Transverse colon (tissue), 3 donors: ENCODE measurements around the gene EHBP1L1.

Experiments
- POLR2A ChIP-seq: fragments of 450-650 bp; IDR thresholded peaks from one replicate; pipeline ENCODE4 v1.6.1; 2016; ENCODE audit warnings: antibody characterized with exemption, mild to moderate bottlenecking, moderate library complexity
- TF ChIP-seq, protein P1 (sequence below), 5 experiments: fragments of 200-600 bp in 3 of 5; fragments of 450-650 bp in 2 of 5; sonication (generic) in 3 of 5; IDR thresholded peaks; 1 replicate in 2 of 5; 2 replicates in 3 of 5; pipeline ENCODE4 v1.5.1; 2016 to 2017; ENCODE audit warnings: antibody characterized with exemption in 5 of 5, inconsistent platforms in 3 of 5, mild to moderate bottlenecking in 2 of 5, moderate library complexity in 1 of 5

DNA sequence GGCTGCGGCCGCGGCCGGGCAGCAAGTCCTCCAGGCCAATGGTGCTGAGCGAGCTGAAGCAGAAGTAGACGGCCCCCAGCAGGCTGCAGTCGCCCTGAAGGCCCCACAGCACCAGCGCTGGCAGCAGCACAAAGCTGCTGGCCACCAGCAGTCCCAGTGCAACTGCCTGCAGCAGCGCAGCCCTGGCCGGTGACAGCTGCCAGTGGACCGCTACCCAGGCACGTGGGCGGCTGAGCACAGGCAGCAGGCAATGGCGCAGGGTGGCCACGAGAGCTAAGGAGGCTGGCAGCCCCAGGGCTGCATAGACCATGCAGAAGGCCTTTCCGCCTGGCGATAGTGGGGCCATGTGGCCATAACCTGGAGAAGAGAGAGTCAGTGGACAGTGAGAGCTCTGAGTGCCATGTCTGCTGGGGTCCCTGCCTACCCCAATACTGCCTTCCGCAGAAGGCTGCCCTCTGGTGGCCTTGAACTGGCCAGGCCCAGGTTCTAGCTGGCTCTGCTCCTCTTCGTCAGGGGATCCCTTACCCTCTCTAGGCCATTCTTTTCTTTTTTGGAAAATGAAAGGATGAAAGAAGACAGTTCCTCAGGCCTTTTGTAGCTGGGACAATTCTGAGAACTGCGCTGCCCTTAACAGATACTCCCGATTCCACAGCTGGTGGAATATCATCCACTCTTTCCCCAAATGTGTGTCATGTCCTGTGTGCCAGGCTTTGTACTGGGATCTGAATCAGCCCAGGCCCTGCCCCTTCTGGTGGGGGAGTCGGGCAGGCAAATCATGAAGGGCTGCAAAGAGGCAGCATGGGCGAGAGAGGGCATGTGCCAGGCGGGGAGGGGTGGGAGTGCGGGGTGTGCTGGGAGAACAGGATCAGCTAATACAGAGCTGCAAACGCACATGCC, 17.9 kb downstream of the EHBP1L1 start:
- TF ChIP-seq, protein P1, sequence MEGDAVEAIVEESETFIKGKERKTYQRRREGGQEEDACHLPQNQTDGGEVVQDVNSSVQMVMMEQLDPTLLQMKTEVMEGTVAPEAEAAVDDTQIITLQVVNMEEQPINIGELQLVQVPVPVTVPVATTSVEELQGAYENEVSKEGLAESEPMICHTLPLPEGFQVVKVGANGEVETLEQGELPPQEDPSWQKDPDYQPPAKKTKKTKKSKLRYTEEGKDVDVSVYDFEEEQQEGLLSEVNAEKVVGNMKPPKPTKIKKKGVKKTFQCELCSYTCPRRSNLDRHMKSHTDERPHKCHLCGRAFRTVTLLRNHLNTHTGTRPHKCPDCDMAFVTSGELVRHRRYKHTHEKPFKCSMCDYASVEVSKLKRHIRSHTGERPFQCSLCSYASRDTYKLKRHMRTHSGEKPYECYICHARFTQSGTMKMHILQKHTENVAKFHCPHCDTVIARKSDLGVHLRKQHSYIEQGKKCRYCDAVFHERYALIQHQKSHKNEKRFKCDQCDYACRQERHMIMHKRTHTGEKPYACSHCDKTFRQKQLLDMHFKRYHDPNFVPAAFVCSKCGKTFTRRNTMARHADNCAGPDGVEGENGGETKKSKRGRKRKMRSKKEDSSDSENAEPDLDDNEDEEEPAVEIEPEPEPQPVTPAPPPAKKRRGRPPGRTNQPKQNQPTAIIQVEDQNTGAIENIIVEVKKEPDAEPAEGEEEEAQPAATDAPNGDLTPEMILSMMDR (IDR thresholded peaks at IDR 0.05) = peak; percentile 64 to 73 (median 67)
- no peak for TF ChIP-seq POLR2A
